GM23338 (cell line): Measurements from ENCODE around the gene EFR3B. TPM values are rescaled to one million over a fixed set of nuclear protein-coding genes. Genes with fewer than 3 reads are reported as not detected.

Source experiments
- ATAC-seq: fragments of 200-7000 bp; cut with Tn5 transposase; 3 replicates; pipeline ENCODE4 v1.9.1; 2020
- DNase-seq: peaks from one replicate; pipeline ENCODE4 v3.0.0-alpha.2; 2015; ENCODE audit warnings: low spot score
- H2AFZ ChIP-seq: fragments of 200-600 bp; sonication (generic); 2 replicates; pipeline ENCODE4 v1.8.0; 2016; ENCODE audit warnings: antibody characterized with exemption, mild to moderate bottlenecking, moderate library complexity
- H3F3A ChIP-seq: fragments of 200-600 bp; sonication (generic); replicated peaks from 2 replicates; pipeline ENCODE4 v1.8.0; 2017; ENCODE audit warnings: antibody characterized with exemption, mixed run types, low read depth
- H3K27ac ChIP-seq: fragments of 200-600 bp; sonication (generic); 2 replicates; pipeline ENCODE4 v1.6.1; 2016; ENCODE audit warnings: low read depth
- H3K27me3 ChIP-seq: fragments of 200-600 bp; sonication (generic); 2 replicates; pipeline ENCODE4 v1.8.0; 2016; ENCODE audit warnings: mild to moderate bottlenecking, mixed run types, moderate library complexity; ENCODE audit not compliant: insufficient read depth
- H3K36me3 ChIP-seq: fragments of 200-600 bp; sonication (generic); 2 replicates; pipeline ENCODE4 v1.8.0; 2016; ENCODE audit warnings: mild to moderate bottlenecking; ENCODE audit not compliant: insufficient read depth
- H3K4me1 ChIP-seq: fragments of 200-600 bp; sonication (generic); 2 replicates; pipeline ENCODE4 v1.8.0; 2016; ENCODE audit warnings: mild to moderate bottlenecking, moderate library complexity; ENCODE audit not compliant: insufficient read depth
- H3K4me2 ChIP-seq: fragments of 200-600 bp; sonication (generic); 2 replicates; pipeline ENCODE4 v1.7.1; 2017; ENCODE audit warnings: mixed run types
- H3K4me3 ChIP-seq: fragments of 200-600 bp; sonication (generic); 2 replicates; pipeline ENCODE4 v1.6.1; 2016; ENCODE audit warnings: mixed run types
- H3K79me2 ChIP-seq: fragments of 200-600 bp; sonication (generic); replicated peaks from 2 replicates; pipeline ENCODE4 v1.8.0; 2017; ENCODE audit warnings: mild to moderate bottlenecking; ENCODE audit not compliant: insufficient read depth
- H3K9me2 ChIP-seq: fragments of 200-600 bp; sonication (generic); 2 replicates; pipeline ENCODE4 v1.8.0; 2017; ENCODE audit not compliant: insufficient read depth
- H4K20me1 ChIP-seq: fragments of 200-600 bp; sonication (generic); replicated peaks from 2 replicates; pipeline ENCODE4 v1.8.0; 2017; ENCODE audit warnings: mild to moderate bottlenecking; ENCODE audit not compliant: insufficient read depth
- H3K27ac Mint-ChIP-seq: 2 replicates; pipeline ENCODE4 v1.8.0; 2020; ENCODE audit warnings: inconsistent platforms, mild to moderate bottlenecking, moderate library complexity, mixed read lengths
- H3K27me3 Mint-ChIP-seq: 3 replicates; pipeline ENCODE4 v1.8.0; 2022; ENCODE audit warnings: low read depth, mild to moderate bottlenecking, moderate library complexity, mixed read lengths, inconsistent platforms; ENCODE audit not compliant: insufficient read depth, poor library complexity
- H3K36me3 Mint-ChIP-seq: 3 replicates; pipeline ENCODE4 v1.8.0; 2021; ENCODE audit warnings: low read depth, mild to moderate bottlenecking, inconsistent platforms, moderate library complexity, mixed read lengths
- H3K4me1 Mint-ChIP-seq: 3 replicates; pipeline ENCODE4 v1.8.0; 2020; ENCODE audit warnings: mild to moderate bottlenecking, inconsistent platforms, mixed read lengths
- H3K4me3 Mint-ChIP-seq: 3 replicates; pipeline ENCODE4 v1.8.0; 2021; ENCODE audit warnings: moderate library complexity, mild to moderate bottlenecking, inconsistent platforms, mixed read lengths
- H3K9me3 Mint-ChIP-seq: 3 replicates; pipeline ENCODE4 v1.8.0; 2020; ENCODE audit warnings: moderate library complexity, mild to moderate bottlenecking, inconsistent platforms, mixed read lengths
- CREB1 ChIP-seq: fragments of 250-450 bp; sonication (Bioruptor Pico); IDR thresholded peaks from 2 replicates; pipeline ENCODE4 v1.5.0; 2020; ENCODE audit warnings: low read depth, mild to moderate bottlenecking, moderate library complexity
- CTCF ChIP-seq, 2 experiments: fragments of 200-600 bp in 1 of 2; sonication (generic) in 1 of 2; conservative IDR thresholded peaks; 2 replicates each; pipeline versions ENCODE4 v1.5.1 to v1.6.1; 2016 to 2017; ENCODE audit warnings: antibody characterized with exemption in 2 of 2, low read depth in 2 of 2, mild to moderate bottlenecking in 2 of 2, moderate library complexity in 1 of 2
- EZH2 ChIP-seq: fragments of 200-600 bp; sonication (generic); IDR thresholded peaks from one replicate; pipeline ENCODE4 v1.8.0; 2017; ENCODE audit warnings: antibody characterized with exemption, mild to moderate bottlenecking, low read depth; ENCODE audit not compliant: unreplicated experiment
- JUNB ChIP-seq: IDR thresholded peaks from one replicate; pipeline ENCODE4 v1.6.1; 2016; ENCODE audit warnings: antibody characterized with exemption; ENCODE audit not compliant: unreplicated experiment
- NANOG ChIP-seq: IDR thresholded peaks from 2 replicates; pipeline ENCODE4 v1.6.1; 2016; ENCODE audit warnings: antibody characterized with exemption, borderline replicate concordance
- POLR2AphosphoS5 ChIP-seq: IDR thresholded peaks from 2 replicates; pipeline ENCODE4 v1.6.1; 2016; ENCODE audit warnings: antibody characterized with exemption, low read depth
- REST ChIP-seq: IDR thresholded peaks from one replicate; pipeline ENCODE4 v1.6.1; 2018; ENCODE audit warnings: antibody characterized with exemption; ENCODE audit not compliant: unreplicated experiment
- STAT1 ChIP-seq: IDR thresholded peaks from one replicate; pipeline ENCODE4 v1.6.1; 2016; ENCODE audit warnings: antibody characterized with exemption; ENCODE audit not compliant: unreplicated experiment
- ZNF331 ChIP-seq: fragments of 250-450 bp; sonication (Bioruptor Pico); IDR thresholded peaks from 2 replicates; pipeline ENCODE4 v1.5.0; 2020; ENCODE audit warnings: low read depth, mild to moderate bottlenecking, moderate library complexity
- ZNF462 ChIP-seq: fragments of 250-450 bp; sonication (Bioruptor Pico); IDR thresholded peaks from 2 replicates; pipeline ENCODE4 v1.5.0; 2020; ENCODE audit warnings: mild to moderate bottlenecking, moderate library complexity
- polyA plus RNA-seq: library from polyadenylated mRNA; unstranded; fragments of >200 nt; fragmentation: Nextera tagmentation; extraction: Ambion mirVana; gene quantifications from 2 replicates; pipeline ENCODE4 v1.2.1, GENCODE V29; 2016
- total RNA-seq: library from RNA; depleted of rRNA; stranded (reverse); fragments of >200 nt; shearing (Covaris generic); gene quantifications from 2 replicates; pipeline ENCODE4 v1.2.3, GENCODE V29; 2014

The EFR3B gene
- total and polyA plus RNA-seq, 2 experiments from 2014 or later, result 3.3 to 10.7 TPM

- TF ChIP-seq CTCF (conservative IDR thresholded peaks at IDR 0.05; ENCODE audit: low read depth in 2 of 2), result no peak
- no peak for TF ChIP-seq REST
- no peak for TF ChIP-seq ZNF331 (CRISPR knock-in tag)
- no peak for TF ChIP-seq NANOG
- TF ChIP-seq EZH2, result no peak
- TF ChIP-seq JUNB, result no peak
- TF ChIP-seq POLR2AphosphoS5, result no peak
- TF ChIP-seq CREB1 (CRISPR knock-in tag), result no peak
- TF ChIP-seq STAT1, result no peak
These were observed 70.2 kb downstream of the EFR3B start (continued) for GRCh38 chr2:25112113-25112512.

- DNase-seq (no peak), ATAC-seq (no peak)
- Histone ChIP-seq H2AFZ (no peak overlapping the region), H3K27ac (no peak overlapping the region), H3K27me3 (no peaks in the 10 kb centered on the region), H3K9me2 (0 out of 2 replicates have a peak, but pooled peaks cover 3% of the 10 kb centered on the region), H3K36me3 (no peaks in the 10 kb centered on the region), H3K4me3 (no peak overlapping the region), H3F3A (no peaks in the 10 kb centered on the region), H3K79me2 (no peaks in the 10 kb centered on the region), H3K4me1 (no peaks in the 10 kb centered on the region), H3K4me2 (no peak overlapping the region), H4K20me1 (no peaks in the 10 kb centered on the region)
- Mint-ChIP-seq H3K27ac (no peak overlapping the region), H3K36me3 (no peaks in the 10 kb centered on the region), H3K27me3 (peaks cover 5% of the 10 kb centered on the region), H3K4me3 (no peak overlapping the region), H3K9me3 (no peaks in the 10 kb centered on the region), H3K4me1 (peaks cover 6% of the 10 kb centered on the region; the same call in 2 of the 3 replicates)
- TF ChIP-seq ZNF462 (no peak), CREB1 (CRISPR knock-in tag) (no peak), REST (no peak)
These were observed 73.5 kb downstream of the EFR3B start for GRCh38 chr2:25115249-25115883.
